Ectodermal cell (in vitro differentiated cells): Measurements from ENCODE around the gene TBC1D22A.

Source experiments
- H3K27ac ChIP-seq: 2 replicates; pipeline ENCODE4 v1.7.0; 2013; ENCODE audit warnings: mild to moderate bottlenecking, low read depth, low read length; ENCODE audit not compliant: insufficient read depth, poor library complexity, severe bottlenecking
- H3K27me3 ChIP-seq: 2 replicates; pipeline ENCODE4 v1.7.0; 2013; ENCODE audit warnings: mild to moderate bottlenecking, low read length; ENCODE audit not compliant: insufficient read depth, control insufficient read depth, poor library complexity, severe bottlenecking
- H3K36me3 ChIP-seq: one replicate; pipeline ENCODE4 v1.7.0; 2013; ENCODE audit warnings: low read length; ENCODE audit not compliant: control insufficient read depth, insufficient read depth
- H3K4me1 ChIP-seq: one replicate; pipeline ENCODE4 v1.7.0; 2013; ENCODE audit warnings: low read length; ENCODE audit not compliant: control insufficient read depth, insufficient read depth
- H3K4me3 ChIP-seq: 2 replicates; pipeline ENCODE4 v1.7.0; 2013; ENCODE audit warnings: low read depth, low read length, control low read depth; ENCODE audit not compliant: insufficient read depth
- H3K9me3 ChIP-seq: 2 replicates; pipeline ENCODE4 v1.7.0; 2013; ENCODE audit warnings: mild to moderate bottlenecking, low read length, moderate library complexity; ENCODE audit not compliant: control insufficient read depth
- WGBS, 2 experiments: methylation state at CpG; one replicate each; pipeline ENCODE4 v1.1.7; 2013; ENCODE audit warnings: missing lambda C conversion rate in 2 of 2; 5-methylcytosine and 5-hydroxymethylcytosine counted together

TBC1D22A gene

GRCh38 chr22:46823654-46824053 lies 61.2 kb downstream of the TBC1D22A start:
- Histone ChIP-seq H3K4me3 (no peak overlapping the region), H3K36me3 (no peaks in the 10 kb centered on the region), H3K9me3 (no peaks in the 10 kb centered on the region), H3K4me1 (no peaks in the 10 kb centered on the region), H3K27me3 (no peaks in the 10 kb centered on the region), H3K27ac (no peak overlapping the region)
- 94 to 95% methylated on average over 12 of the region's 13 CpGs for WGBS, 2 experiments

- no peaks in the 10 kb centered on the region for H3K9me3 ChIP-seq
- no peaks in the 10 kb centered on the region for H3K4me1 ChIP-seq
- no peak overlapping the region for H3K4me3 ChIP-seq
- 91 to 92% methylated on average over 9 of the region's 9 CpGs for WGBS, 2 experiments
- H3K27ac ChIP-seq, result no peak overlapping the region
- H3K36me3 ChIP-seq, result no peaks in the 10 kb centered on the region
- H3K27me3 ChIP-seq, result no peaks in the 10 kb centered on the region
Observed at GRCh38 chr22:46824344-46824909, 62.0 kb downstream of the TBC1D22A start.

DNA sequence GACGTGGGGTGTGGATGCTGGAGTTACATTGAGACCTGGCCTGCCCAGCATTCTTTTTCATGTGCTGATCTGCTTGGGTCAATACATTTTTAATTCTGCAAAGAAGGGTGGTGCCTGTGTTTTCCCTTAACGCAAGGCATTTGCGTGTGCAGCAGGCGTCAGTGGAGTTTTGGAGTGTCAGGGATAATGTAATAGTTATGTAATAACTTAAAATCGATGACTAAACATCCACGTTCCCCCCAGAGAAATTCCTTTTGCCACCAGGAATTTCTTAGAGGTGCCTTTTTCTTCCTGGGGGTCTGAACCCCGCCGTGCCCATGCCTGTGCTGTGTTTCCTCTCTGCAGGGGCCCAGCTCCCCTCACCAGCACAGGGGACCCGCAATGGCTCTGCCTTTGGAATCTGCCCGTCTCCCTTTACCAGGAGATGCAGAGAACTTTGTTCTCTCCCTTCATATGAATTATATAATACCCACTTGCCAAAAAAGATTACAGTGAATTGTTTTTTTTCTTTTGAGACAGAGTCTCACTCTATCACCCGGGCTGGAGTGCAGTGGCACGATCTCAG lies 62.6 kb downstream of the TBC1D22A start:
- Histone ChIP-seq H3K27me3 (no peaks in the 10 kb centered on the region), H3K4me3 (no peak overlapping the region), H3K4me1 (no peaks in the 10 kb centered on the region), H3K9me3 (no peaks in the 10 kb centered on the region), H3K27ac (no peak overlapping the region), H3K36me3 (no peaks in the 10 kb centered on the region)
- WGBS, 2 experiments, result 93 to 95% methylated on average over 12 of the region's 12 CpGs

- WGBS, 2 experiments, result 96 to 97% methylated on average over 15 of the region's 15 CpGs
- Histone ChIP-seq H3K4me1 (no peaks in the 10 kb centered on the region), H3K27me3 (no peaks in the 10 kb centered on the region), H3K36me3 (no peaks in the 10 kb centered on the region), H3K4me3 (no peak overlapping the region), H3K9me3 (no peaks in the 10 kb centered on the region), H3K27ac (no peak overlapping the region)
Observed at GRCh38 chr22:46826438-46827135, 64.1 kb downstream of the TBC1D22A start.

GRCh38 chr22:46827136-46827780 lies 64.8 kb downstream of the TBC1D22A start:
- no peaks in the 10 kb centered on the region for H3K4me1 ChIP-seq
- no peaks in the 10 kb centered on the region for H3K27me3 ChIP-seq
- H3K27ac ChIP-seq, result no peak overlapping the region
- no peaks in the 10 kb centered on the region for H3K36me3 ChIP-seq
- no peaks in the 10 kb centered on the region for H3K9me3 ChIP-seq
- H3K4me3 ChIP-seq, result no peak overlapping the region
- 80 to 82% methylated on average over 25 of the region's 25 CpGs for WGBS, 2 experiments

DNA sequence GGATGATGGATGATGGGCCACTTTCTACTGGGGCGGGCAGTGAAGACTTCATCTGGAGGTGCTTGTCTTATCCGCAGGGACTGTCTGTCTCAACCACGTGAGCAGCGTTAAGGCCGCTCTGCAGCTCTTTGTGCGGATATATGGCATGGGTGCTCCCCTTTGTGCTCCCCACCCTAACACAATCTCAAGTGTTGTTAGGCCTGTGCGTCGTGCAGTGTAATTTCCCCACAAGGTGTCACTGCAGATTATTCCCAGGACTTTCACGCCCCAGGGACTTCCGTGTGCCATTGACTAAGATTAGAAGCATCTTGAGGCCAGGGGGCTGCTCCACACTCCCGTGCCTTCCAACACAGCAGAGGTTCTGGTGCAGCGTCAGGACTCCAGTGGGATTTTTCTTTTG lies 65.3 kb downstream of the TBC1D22A start:
- Histone ChIP-seq H3K9me3 (no peaks in the 10 kb centered on the region), H3K36me3 (no peaks in the 10 kb centered on the region), H3K27me3 (no peaks in the 10 kb centered on the region), H3K4me1 (no peaks in the 10 kb centered on the region), H3K4me3 (no peak overlapping the region), H3K27ac (no peak overlapping the region)
- 94 to 96% methylated on average over 12 of the region's 12 CpGs for WGBS, 2 experiments

GRCh38 chr22:46828323-46828900 lies 66.0 kb downstream of the TBC1D22A start:
- H3K4me3 ChIP-seq, result no peak overlapping the region
- no peaks in the 10 kb centered on the region for H3K4me1 ChIP-seq
- H3K9me3 ChIP-seq, result no peaks in the 10 kb centered on the region
- H3K27me3 ChIP-seq, result no peaks in the 10 kb centered on the region
- H3K36me3 ChIP-seq, result no peaks in the 10 kb centered on the region
- 95 to 96% methylated on average over 9 of the region's 9 CpGs for WGBS, 2 experiments
- H3K27ac ChIP-seq, result no peak overlapping the region

- Histone ChIP-seq H3K36me3 (peaks cover 3% of the 10 kb centered on the region), H3K27me3 (no peaks in the 10 kb centered on the region), H3K4me3 (no peak overlapping the region), H3K27ac (no peak overlapping the region), H3K9me3 (no peaks in the 10 kb centered on the region), H3K4me1 (no peaks in the 10 kb centered on the region)
- 85 to 87% methylated on average over 12 of the region's 12 CpGs for WGBS, 2 experiments
Observed at GRCh38 chr22:46829117-46829891, 66.9 kb downstream of the TBC1D22A start.

DNA sequence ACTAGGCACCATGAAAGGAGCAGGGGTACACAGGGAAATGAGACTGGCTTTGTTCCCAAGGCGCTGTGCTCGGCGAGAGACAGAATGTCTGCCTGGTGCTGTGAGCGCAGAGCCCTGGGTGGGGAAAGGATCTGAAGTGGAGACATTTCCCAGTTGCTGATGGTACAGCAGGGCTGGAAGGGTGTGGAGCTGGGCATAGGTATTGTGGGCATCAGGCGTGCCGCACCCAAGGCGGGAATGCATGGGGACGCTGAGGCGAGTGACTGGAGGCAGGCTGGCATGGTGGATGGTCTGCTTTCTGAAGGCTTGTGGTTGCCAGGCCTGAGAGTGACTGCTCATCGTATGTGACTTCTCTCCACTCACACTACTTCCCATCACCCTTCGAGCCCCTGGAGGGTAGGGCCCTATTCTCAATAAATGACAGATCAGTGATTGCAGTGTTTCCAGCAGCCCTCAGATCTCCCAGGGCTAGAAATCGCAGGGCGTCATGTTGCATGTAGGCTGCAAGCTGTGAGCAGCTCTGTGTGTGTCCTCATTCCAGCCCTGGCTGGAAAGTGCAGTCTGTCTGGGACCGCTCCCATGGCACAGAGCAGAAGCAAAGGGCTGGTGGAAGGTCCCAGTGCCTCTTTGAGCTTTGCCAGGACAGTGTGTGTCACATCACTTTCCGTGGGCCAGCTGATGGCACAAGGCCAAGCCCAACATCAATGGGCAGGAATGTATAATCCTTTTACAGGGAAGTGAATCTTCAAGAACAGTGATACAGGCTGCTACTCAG lies 67.7 kb downstream of the TBC1D22A start:
- H3K27me3 ChIP-seq, result no peaks in the 10 kb centered on the region
- no peaks in the 10 kb centered on the region for H3K9me3 ChIP-seq
- WGBS, 2 experiments, result 92% methylated on average over 15 of the region's 15 CpGs
- H3K27ac ChIP-seq, result no peak overlapping the region
- peaks cover 8% of the 10 kb centered on the region for H3K36me3 ChIP-seq
- no peak overlapping the region for H3K4me3 ChIP-seq
- no peaks in the 10 kb centered on the region for H3K4me1 ChIP-seq
